GM21717 (cell line): ENCODE results near the gene ANLN.

Experiments used
- ATAC-seq: cut with Tn5 transposase; IDR thresholded peaks from one replicate; pipeline ENCODE4 v1.9.1; 2021; ENCODE audit warnings: mild to moderate bottlenecking, moderate library complexity; ENCODE audit not compliant: unreplicated experiment

The ANLN gene

DNA sequence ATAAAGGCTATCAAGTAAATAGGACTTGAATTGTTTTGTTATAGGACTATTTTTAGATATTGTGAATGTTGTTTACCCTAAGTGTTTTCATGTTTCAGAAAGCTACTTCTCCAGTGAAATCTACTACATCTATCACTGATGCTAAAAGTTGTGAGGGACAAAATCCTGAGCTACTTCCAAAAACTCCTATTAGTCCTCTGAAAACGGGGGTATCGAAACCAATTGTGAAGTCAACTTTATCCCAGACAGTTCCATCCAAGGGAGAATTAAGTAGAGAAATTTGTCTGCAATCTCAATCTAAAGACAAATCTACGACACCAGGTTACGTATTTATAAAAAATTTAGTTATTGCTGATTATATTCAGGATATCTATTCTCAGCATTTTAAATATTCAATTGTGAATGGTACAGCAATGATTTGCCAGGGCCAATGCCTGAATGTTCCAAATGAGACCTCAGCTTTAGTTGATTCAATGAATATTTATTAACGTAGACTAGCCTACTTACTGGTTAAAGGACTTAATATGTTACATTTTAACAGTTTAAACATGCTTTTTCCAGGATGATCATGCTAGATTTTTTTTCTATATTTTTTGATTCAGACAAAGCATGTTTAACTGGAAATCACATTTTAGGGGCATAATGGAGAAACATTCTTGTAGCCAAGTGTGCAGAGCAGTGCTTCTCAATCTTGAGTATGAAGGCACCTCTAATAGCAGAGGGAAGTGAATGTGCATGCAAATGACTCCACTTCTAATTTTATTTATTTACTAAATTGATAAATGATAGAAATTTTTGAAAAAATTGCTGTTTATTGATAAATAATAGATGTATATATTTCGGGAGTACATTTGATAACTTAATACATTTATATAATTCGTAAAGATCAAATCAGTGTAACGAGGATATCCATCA is 18.2 kb downstream of the ANLN start:
- ATAC-seq, result no peak

DNA sequence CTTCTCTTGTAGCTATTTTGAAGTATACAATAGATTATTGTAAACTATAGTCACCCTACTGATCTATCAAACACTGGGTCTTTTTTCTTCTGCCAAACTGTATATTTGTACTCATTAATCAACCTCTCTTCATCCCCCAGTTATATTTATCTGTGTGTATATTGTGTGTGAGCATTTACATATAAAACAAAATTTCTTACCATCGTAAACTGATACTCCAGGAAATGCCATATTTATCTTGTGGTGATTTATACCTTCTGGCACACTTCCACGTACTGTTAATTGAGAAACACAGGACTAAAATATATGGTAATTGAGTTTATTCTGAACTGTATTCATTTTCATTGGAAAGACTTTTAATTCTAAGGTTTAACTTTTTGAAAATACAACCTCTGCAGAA is 18.9 kb downstream of the ANLN start:
- no peak for ATAC-seq

DNA sequence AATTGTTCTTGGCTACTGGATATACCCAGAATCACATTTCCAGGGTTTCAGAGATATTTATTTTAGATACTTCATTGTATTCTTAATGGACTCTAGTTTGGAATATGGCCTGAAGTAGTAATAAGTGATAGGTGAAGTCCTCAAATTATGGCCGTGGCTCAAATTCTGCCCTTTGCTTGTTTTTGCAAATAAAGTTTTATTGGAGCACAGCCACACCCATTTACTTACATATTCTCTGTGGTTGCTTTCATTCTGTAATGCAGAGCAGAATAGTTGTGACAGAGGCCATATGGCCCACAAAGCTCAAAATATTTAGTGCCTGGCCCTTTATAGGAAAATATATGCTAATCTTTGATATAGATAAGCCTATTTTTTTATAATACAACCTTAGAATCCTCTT is 19.5 kb downstream of the ANLN start:
- ATAC-seq, result no peak

DNA sequence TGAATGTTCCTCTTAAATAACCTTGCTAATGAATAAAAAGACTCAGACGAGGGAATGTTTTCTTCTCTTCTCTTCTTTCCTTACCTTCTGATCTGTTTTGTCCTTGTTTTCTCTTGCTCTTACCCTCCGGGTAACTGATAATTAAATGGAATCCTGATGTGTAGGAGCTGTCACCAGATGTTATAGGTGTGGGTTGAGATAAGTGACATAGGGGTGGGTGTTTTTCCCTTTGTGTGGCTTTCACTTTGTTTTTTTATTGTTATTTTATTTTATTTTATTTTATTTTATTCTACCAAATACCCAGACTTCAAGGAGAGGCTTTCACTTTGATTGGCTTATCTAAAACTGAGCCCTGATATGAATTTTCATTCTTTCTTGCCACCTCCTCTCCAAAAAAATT is 25.5 kb downstream of the ANLN start:
- ATAC-seq, result no peak

DNA sequence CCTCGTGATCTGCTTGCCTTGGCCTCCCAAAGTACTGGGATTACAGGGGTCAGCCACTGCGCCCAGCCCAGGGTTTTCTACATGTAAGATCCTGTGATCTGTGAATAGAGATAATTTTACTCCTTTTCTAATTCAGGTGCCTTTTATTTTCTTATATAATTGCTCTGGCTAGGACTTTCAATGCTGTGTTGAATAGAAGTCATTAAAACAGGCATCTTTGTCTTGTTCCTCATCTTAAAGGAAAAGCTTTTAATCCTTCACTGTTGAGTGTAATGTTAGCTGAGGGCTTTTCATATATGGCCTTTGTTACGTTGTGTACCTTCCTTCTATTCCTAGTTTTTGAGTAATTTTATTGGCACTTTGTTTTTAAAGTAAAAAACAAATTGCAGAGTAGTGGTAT is 26.6 kb downstream of the ANLN start:
- ATAC-seq, result no peak

DNA sequence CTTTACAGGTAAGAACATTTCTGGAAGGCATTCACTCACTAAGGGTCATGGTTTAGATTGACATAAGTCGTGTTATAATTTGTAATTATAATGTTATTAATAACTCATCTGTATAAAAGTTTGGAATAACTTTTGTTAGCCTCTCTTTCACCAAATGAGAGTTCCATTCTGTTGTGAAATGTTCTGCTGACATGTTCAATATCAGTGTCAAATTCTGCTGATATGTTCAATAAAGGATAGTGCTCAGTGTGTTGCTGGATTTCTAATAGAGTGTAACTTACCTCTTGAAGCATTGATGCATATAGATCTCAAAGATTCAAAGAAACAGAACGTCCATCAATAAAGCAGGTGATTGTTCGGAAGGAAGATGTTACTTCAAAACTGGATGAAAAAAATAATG is 30.6 kb downstream of the ANLN start:
- no peak for ATAC-seq

DNA sequence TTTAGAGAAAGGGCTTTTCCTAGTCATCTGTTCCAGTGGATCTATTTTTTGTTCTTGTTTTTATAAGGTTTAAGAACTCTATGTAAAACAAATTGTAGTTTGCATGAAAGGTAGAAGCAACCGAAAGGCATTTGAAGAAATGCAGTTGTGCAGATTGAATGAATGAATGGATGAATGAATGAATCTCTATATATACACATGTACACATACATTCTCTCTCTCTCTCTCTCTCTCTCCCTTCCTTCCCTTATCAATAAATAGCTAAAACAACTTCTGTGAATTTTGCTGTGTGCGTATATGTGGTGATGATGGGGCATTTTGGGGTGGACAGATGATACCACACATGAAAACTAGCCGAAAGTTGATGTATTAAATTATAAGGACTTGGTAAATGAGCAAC is 32.4 kb downstream of the ANLN start:
- ATAC-seq, result no peak

DNA sequence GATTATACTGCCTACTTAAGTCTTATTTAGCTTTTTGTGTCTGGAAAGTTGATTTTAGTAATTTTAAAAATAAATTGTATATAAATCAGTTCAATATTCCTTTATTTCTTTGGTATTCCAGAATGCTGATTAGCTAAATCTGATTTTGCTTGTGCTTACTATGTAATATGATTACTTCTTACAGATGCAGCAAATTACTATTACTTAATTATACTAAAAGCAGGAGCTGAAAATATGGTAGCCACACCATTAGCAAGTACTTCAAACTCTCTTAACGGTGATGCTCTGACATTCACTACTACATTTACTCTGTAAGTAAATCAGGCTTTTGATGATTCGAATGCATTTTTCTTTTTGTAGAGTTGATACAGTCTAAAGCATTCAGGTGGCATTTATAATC is 34.0 kb downstream of the ANLN start:
- ATAC-seq, result no peak

DNA sequence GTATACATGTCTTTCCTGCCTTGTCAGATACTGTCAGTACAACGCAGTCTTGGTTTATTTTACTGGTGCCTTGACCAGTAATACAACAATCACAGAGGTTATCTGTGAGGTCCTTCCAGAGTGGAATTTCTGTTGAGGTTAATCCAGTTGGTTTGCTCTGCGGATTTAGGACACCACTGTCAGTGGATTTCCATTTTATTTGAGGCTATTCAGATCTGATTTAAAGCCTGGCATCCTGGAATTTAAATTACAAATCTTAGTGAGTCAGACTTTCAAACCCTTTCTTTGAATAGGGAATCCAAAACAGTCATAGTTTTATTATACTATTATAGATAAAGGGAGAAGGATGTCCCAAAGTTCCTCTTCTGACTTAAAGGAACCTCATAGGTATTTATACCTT is 40.5 kb downstream of the ANLN start:
- ATAC-seq, result no peak

DNA sequence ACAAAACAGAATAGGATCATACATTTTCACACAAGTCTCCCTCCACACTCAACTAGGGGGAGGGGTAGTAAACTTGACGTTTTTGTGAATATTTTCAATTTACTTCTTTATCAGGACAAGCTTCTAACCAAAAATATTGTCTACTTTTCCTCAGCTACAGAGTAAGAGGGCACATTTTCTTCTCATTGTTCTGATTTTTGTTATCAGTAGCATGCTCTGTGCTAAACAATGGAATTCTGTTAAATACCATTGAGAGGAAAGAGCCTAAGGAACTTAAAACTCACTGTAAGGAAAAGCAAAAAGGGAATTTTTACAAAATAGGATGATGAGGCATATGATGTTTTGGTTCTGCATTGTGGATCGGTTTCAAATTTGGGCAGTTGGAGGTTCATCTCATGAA is 41.2 kb downstream of the ANLN start:
- no peak for ATAC-seq

DNA sequence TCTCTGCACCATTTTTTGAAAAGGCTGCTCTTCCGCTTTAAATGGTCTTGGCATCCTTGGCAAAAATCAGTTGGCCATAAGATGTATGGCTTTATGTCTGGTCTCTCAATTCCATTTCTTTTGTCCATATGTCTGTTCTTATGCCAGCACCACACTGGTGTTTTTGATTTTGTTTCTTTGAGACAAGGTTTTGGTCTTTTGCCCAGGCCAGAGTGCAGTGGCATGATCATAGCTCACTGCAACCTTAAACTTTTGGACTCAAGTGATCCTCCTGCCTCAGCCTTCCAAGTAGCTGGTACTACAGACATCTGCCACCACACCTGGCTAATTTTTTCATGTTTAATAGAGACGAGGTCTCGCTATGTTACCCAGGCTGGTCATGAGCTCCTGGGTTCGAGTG is 48.5 kb downstream of the ANLN start:
- no peak for ATAC-seq

DNA sequence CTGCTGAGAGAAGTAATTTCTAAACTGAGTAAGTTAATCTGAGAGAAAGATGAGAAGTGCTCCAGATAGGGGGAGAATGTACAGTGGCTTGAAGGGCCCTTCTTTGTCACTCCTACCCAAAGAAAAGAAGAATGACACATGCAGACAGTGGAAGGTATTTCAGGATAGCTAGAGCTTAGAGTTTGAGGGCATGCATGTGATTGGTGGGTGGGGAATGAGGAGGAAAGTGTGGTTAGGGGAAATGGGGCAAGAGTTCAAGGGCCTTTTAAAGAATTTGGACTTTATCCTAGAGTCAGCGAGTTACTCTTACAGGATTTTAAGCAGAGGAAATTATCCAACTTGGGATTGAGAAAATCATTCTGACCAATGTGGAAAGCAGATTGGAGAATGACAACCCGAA is 50.0 kb downstream of the ANLN start:
- no peak for ATAC-seq

DNA sequence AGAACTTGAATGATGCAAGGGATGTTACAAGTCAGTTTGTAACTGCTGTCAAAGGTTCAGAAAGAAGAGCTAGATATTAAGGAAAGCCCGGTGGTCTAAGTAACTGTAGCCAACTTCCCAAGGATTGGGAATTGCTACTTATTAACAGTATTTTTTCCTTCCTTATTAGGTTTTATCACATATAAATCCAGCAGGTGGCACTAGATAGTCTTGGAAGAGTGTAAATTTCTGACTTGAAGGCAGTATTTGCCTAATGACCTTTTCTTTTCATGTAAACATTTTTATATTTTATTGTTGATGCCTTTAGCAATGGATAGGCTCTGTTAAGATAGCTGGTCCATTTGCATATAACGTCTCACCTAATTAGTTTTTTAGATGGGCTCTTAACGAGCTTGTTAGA is 51.2 kb downstream of the ANLN start:
- no peak for ATAC-seq

DNA sequence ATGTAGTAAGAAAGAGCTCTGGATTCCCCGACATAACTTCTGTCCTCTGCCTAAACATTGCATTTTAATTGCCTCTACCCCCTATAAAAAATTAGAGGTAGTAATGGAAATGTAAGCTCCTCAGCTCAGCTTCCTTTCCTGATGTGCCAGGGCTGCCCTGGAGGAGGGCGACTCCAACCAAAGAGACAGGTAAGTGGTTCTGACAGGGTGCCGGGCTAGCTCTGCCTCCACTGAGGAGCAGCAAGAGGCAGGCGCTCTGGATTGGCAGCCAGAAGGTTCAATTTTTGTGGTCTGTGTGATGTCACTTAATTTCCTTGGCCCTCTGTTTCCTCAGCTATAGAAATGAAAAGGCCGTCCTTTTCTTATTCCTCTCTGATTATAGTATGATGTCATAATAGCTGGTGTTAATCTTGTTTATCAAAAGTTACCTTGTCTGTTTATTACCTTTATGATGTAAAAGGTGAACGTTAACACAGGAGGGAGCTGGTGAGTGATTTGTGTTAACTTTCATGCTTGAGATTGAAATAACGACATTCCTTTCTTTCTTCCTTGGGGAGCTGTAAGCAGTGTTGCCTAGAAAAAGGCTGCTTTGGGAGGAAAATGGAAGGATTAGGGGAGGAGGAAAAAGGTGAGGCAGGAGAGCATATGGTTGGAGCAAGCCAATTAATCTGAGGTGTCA is 51.8 kb downstream of the ANLN start:
- ATAC-seq, result no peak

DNA sequence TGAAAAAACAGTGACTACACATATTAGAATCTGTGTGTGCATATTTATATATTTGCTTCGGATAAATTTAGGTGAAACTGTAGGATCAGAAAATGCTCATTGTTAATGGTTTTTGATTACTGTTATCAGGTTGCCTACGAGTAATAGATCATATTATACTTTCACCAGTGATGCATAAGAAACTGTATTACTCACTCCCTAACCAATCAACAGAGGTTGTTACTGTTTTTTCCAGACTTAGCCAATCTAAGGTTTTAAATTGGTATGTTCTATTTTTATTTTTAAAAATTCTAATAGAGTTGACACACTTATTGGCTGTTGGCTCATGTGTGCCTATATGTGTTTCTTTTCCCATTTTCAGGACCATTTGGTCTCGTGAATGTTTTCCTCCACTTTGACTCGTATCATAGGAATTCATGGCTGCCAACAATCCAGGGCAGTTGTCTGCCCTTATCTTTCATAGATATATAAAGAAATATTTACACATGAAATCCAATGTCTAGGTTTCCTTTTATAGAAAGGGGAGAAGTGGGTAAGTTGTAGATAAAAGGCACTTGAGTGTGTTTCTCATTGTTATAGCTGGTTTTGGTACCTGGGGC is 59.2 kb downstream of the ANLN start:
- no peak for ATAC-seq

DNA sequence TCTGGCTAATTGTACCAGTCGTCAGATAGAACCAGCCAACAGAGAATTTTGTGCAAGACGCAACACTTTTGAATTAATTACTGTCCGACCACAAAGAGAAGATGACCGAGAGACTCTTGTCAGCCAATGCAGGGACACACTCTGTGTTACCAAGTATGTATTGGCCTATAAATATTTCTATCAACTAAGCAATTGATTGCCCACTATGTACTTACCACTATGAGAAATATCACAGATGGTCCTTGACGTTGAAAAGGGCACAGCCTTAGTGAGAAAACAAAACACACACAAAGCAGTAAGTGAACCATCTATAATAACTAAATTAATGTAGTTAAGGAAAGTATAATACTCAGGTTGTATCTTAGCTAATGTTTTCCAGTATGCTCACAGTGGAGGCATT is 60.0 kb downstream of the ANLN start:
- no peak for ATAC-seq

DNA sequence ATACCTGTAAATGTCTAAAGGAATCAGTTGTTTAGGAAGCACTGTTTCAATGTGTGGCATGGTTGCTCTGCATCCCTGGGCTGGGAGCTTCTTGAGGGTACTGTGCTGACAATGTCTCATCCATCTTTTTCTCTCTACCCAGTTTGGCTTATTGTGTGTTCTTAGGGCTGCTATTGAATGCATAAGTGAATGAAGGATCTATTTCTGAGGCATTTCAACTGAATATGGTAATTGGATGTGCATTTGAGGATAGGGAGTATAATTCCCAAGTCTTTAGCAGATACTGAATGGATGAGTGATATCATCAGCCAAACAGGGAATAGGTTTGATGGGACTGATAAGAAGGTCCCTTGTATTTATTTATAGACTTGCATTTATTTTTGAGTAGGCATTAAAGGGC is 64.1 kb downstream of the ANLN start:
- ATAC-seq, result no peak

DNA sequence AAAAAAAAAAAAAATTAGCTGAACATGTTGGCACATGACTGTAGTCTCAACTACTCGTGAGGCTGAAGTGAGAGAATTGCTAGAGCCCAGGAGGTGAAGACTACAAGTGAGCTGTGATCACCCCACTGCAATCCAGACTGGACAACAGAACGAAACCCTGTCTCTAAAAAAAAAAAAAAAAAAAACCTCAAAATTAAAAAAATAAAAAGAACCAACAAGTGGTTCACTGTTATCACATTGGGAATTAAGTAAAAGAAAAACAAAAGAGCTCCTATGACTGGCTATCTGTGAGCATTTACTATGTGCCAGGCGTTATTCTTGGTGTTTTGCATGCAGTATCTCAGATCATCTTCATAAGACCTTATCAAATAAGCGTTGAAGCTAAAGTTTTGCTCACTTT is 66.0 kb downstream of the ANLN start:
- no peak for ATAC-seq

DNA sequence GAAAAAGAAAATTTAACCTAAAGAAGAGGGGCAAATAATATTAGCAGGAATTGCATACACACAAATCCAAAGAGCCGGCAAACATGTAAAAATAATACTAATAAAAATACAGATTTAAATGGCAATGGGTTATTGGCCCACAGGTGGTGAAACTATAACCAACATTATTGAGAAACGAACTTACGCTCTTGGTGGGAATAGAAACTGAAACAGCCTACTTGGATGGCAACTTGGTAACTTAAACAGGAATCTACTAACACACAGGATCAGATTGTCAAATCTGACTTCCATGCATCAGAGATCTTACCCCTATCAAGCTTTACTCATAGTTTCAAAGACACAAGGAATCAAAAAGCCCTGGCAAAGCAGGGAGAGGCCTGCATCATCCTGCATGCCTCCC is 66.5 kb downstream of the ANLN start:
- no peak for ATAC-seq

DNA sequence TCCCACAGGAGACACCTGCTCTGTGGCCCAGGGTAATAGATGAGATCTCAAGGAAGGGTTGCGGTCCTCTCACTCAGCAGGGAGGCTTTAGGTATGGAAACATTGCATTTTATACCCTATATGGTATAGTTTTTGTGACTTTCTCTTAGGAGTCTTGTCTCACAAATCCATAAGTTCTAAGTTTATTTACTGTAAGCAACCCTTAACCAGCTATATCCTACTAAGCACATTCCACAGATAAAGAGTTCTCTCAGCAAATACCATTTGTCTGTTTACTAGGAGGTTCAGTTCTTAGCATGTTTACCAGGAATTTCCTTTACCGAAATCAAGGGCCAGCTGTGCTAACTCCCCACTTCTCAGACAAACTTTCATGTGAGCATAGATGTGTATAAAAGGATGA is 66.9 kb downstream of the ANLN start:
- ATAC-seq, result no peak

DNA sequence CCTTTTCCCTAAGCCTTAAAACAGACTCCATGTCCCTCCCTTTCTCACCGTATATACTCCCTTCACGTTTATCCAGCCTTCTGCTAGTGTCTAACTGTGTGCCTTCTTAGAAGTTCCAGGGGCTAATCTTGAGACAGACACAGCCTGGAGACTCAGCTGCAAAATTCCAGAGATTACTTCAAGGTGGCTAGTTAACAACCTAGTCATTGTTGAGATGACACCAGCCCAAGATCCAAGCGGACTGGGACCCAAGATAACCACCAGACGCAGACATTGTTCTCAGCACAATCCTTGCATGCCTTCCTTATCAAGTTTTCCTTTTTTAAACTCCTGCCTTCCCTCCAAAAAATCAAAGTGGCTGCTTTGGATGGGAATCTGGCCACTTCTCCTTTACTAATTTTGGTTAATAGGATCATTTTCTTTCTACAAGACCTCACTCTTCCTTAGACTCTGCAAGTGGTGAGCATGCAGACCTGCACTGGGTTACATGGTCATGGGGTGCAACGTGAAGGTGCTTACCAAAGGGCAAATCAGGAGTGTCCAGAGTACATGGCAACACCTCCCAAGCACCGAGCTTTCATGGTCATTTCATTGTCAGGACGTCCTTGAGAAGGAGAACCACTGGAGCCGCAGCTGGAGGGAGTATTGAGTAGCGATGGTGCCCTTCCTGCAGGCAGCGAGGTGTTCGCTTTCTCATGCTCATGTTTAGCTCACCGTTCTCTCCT is 69.7 kb downstream of the ANLN start:
- ATAC-seq, result no peak
